Measurements from ENCODE around the gene DNAJC5. TPM values are rescaled to one million over a fixed set of nuclear protein-coding genes. Genes with fewer than 3 reads are reported as not detected.

Gene DNAJC5
- total and polyA plus RNA-seq, 2 of the 8 experiments (the other 6 are each of a cell fraction or from before 2014, with no cell fraction given) = 19.2 to 31.2 TPM

DNA sequence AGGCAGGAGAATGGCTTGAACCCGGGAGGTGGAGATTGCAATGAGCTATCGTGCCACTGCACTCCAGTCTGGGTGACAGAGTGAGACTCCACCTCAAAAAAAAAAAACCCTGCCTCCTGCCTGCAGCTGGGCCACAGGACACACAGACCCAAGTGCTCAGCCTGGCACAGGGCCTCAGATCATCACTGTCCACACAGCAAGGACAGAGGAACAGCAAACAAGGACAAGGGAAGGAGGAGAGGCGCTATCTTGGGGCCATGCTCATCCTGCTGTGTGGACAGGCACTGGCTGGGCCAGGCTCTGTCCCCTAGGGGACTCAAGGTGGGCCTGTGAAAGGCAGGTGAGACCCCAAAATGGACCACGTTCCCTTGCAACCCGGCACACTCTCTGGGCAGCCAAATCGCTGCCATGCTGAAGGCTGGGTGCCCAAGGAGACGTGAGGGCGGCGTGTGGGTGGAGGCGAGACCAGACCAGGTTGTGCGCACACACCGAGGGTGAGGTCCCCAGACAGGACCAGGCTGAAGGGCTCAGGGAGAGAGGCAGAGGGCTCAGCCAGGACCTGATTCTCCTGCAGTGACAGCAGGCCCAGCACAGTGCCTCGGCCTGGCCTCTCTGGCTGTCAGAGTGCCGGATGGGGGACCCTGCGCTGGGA, 52.2 kb downstream of the DNAJC5 start:
- CTCF ChIA-PET (ENCODE audit: partially characterized antibody) = interaction anchor here (0.6 kb wide), 1 partner anchor 129 kb away, joined by 4 read pairs; no protein-coding TSS in a partner anchor
- H3K27ac ChIP-seq (ENCODE audit: low read depth, low read length) = no peak overlapping the region
- no peak for TF ChIP-seq TBP (IDR thresholded peaks at IDR 0.05; ENCODE audit: low read depth, low read length)
- TF ChIP-seq CTBP2 (IDR thresholded peaks at IDR 0.05; ENCODE audit: borderline replicate concordance, insufficient read depth, insufficient read length, low read length) = no peak
- no peak for TF ChIP-seq SIN3A (conservative IDR thresholded peaks at IDR 0.05 in 1 of 2, IDR thresholded peaks at IDR 0.05 in 1 of 2; ENCODE audit: low read depth in 1 of 2, low read length in 2 of 2)
- TF ChIP-seq RXRA (IDR thresholded peaks at IDR 0.05; ENCODE audit: insufficient read depth, low read depth, low read length) = no peak
- no peak for TF ChIP-seq JUN (IDR thresholded peaks at IDR 0.05; ENCODE audit: low read depth, low read length)
- no peak for TF ChIP-seq CEBPB (IDR thresholded peaks at IDR 0.05; ENCODE audit: low read depth, low read length)
- no peak for TF ChIP-seq CHD1 (IDR thresholded peaks at IDR 0.05; ENCODE audit: low read depth, low read length)
- no peak for TF ChIP-seq TAF7 (optimal IDR thresholded peaks at IDR 0.05; ENCODE audit: borderline replicate concordance, low read depth, low read length)
- TF ChIP-seq EGR1 (IDR thresholded peaks at IDR 0.05; ENCODE audit: borderline replicate concordance, low read depth, low read length) = no peak
- no peak for TF ChIP-seq PHF8 (conservative IDR thresholded peaks at IDR 0.05; ENCODE audit: low read depth, low read length)
- no peak for TF ChIP-seq TCF12 (IDR thresholded peaks at IDR 0.05; ENCODE audit: low read depth, low read length)
- TF ChIP-seq, protein P1, sequence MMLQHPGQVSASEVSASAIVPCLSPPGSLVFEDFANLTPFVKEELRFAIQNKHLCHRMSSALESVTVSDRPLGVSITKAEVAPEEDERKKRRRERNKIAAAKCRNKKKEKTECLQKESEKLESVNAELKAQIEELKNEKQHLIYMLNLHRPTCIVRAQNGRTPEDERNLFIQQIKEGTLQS (IDR thresholded peaks at IDR 0.05; ENCODE audit: insufficient read depth, low read depth, low read length) = no peak

More for the DNA sequence above, 52.2 kb downstream of the DNAJC5 start:
- H3K4me2 ChIP-seq (ENCODE audit: insufficient read depth in 1 of 2, low read depth in 2 of 2, low read length in 2 of 2) = no peak overlapping the region
- H2BK120ac ChIP-seq (replicated peaks; ENCODE audit: low read depth, low read length) = no peak overlapping the region
- no peak overlapping the region for H3K4me3 ChIP-seq (ENCODE audit: extremely low read depth in 1 of 4, insufficient read depth in 2 of 4, low read depth in 3 of 4, low read length in 4 of 4)
- H3K36me3 ChIP-seq (ENCODE audit: control insufficient read depth in 2 of 4, insufficient read depth in 4 of 4, low read length in 3 of 4) = peaks cover 3 to 21% (median 12%) of the 10 kb centered on the region in 4 experiments; a peak in 5 of 8 replicates
- H3K56ac ChIP-seq (replicated peaks; ENCODE audit: insufficient read length, low read depth, low read length) = no peak overlapping the region
- H3K23ac ChIP-seq (ENCODE audit: insufficient read length) = no peak overlapping the region
- H2BK20ac ChIP-seq (ENCODE audit: low read length) = no peak overlapping the region
- no peak for DNase-seq (ENCODE audit: low read depth in 1 of 2, low spot score in 2 of 2)
- no peak overlapping the region for H2BK12ac ChIP-seq (ENCODE audit: low read depth, low read length)
- peak overlapping the region in 1 of 4 experiments; percentile 15; a peak in 1 of 7 replicates for H3K9ac ChIP-seq (replicated peaks in 1 of 4; ENCODE audit: extremely low read depth in 1 of 4, low read depth in 3 of 4, low read length in 3 of 4)
- H4K91ac ChIP-seq (replicated peaks; ENCODE audit: insufficient read length, low read length) = no peak overlapping the region
- peaks cover 0 to 31% (median 20%) of the 10 kb centered on the region in 4 experiments; a peak in 6 of 7 replicates for H3K4me1 ChIP-seq (replicated peaks in 1 of 4; ENCODE audit: control insufficient read depth in 3 of 4, insufficient read depth in 4 of 4, low read length in 3 of 4)
- POLR2A ChIA-PET (ENCODE audit: partially characterized antibody) = interaction anchor here (0.6 kb wide), 2 partner anchors 9 to 422 kb away, joined by 3 to 4 read pairs; no protein-coding TSS in a partner anchor
- H3K27me3 ChIP-seq (replicated peaks in 1 of 4; ENCODE audit: control insufficient read depth in 3 of 4, extremely low read depth in 1 of 4, insufficient read depth in 3 of 4, low read length in 3 of 4) = no peaks in the 10 kb centered on the region
- peaks cover 2% of the 10 kb centered on the region; the same call in 1 of the 2 replicates for H3K23me2 ChIP-seq (ENCODE audit: low read depth, low read length)
- H2AK5ac ChIP-seq (ENCODE audit: low read depth, low read length) = no peak overlapping the region
- no peak overlapping the region for H4K8ac ChIP-seq (ENCODE audit: extremely low read depth, insufficient read depth, low read length)
- no peak overlapping the region for H4K5ac ChIP-seq (ENCODE audit: insufficient read length, low read depth, low read length)
- H3K18ac ChIP-seq (ENCODE audit: extremely low read depth, low read length) = no peak overlapping the region
- H3K79me1 ChIP-seq (ENCODE audit: low read depth, low read length) = peaks cover 19% of the 10 kb centered on the region
- no peak overlapping the region for H3K14ac ChIP-seq (ENCODE audit: insufficient read length)
- H3K79me2 ChIP-seq (ENCODE audit: control insufficient read depth in 1 of 2, insufficient read depth in 2 of 2, low read length in 2 of 2) = peaks cover 1 to 54% of the 10 kb centered on the region in 2 experiments; a peak in 3 of 4 replicates
- H4K20me1 ChIP-seq (replicated peaks in 1 of 2; ENCODE audit: control insufficient read depth in 1 of 2, insufficient read depth in 2 of 2, low read length in 2 of 2) = peaks cover 31 to 45% of the 10 kb centered on the region in 2 experiments
- H3K9me3 ChIP-seq (ENCODE audit: insufficient read depth in 2 of 2, low read depth in 1 of 2, low read length in 1 of 2) = no peaks in the 10 kb centered on the region
- no peak for FAIRE-seq
- H2BK5ac ChIP-seq (ENCODE audit: low read depth, low read length) = no peak overlapping the region
- WGBS, 2 experiments (ENCODE audit: extremely low coverage in 1 of 2, insufficient coverage in 1 of 2, insufficient read length in 1 of 2, insufficient replicate concordance in 2 of 2, low coverage in 1 of 2, low lambda C conversion rate in 2 of 2, missing lambda C conversion rate in 1 of 2) = 90% methylated on average over 13 of the region's 15 CpGs; no CpG with 5 or more reads in 1 of the 2 experiments
- no peak overlapping the region for H3K4ac ChIP-seq (replicated peaks; ENCODE audit: insufficient read length, low read depth, low read length)
- H2AFZ ChIP-seq (ENCODE audit: low read length) = no peak overlapping the region
- no peak overlapping the region for H2BK15ac ChIP-seq (ENCODE audit: low read length)

Data from H1 (cell line).